GM18498 (cell line): ENCODE measurements around the gene ZNF485.
"Not testable (repeated sequence)": the region's sequence is repeated elsewhere in the genome, so short reads cannot be mapped to it uniquely, and the experiment has no call there.

Source experiments
- ATAC-seq: cut with Tn5 transposase; IDR thresholded peaks from one replicate; pipeline ENCODE4 v1.9.1; 2021; ENCODE audit warnings: mild to moderate bottlenecking, moderate library complexity; ENCODE audit not compliant: unreplicated experiment

Gene ZNF485

GRCh38 chr10:43601576-43601975 is 4.7 kb upstream of the ZNF485 start:
- not testable (repeated sequence) for ATAC-seq

GRCh38 chr10:43605850-43606322 is 352 bp upstream of the ZNF485 start:
- peak; percentile 26 for ATAC-seq

GRCh38 chr10:43607199-43607573 is 948 bp downstream of the ZNF485 start:
- ATAC-seq = no peak

DNA sequence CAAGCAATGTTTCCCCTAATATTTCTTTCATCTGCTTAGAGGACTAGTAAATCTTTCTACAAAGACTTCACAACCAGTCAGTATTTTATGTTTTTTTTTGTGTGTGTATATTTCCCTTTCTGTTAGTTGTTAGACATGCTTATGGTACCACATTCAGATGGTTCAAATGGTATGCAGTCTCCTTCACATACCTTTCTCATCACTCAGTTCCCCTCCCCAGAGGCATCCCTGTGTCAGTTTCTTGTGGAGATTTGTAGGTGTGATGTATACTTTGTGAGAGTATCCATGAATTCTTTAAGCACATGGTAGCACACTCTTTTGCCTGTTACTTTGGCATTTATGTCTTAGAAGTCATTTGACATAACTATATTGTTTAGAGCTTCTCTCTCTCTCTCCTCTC is 4.4 kb downstream of the ZNF485 start:
- no peak for ATAC-seq

GRCh38 chr10:43616697-43617370 is 10.6 kb downstream of the ZNF485 start:
- ATAC-seq = no peak

DNA sequence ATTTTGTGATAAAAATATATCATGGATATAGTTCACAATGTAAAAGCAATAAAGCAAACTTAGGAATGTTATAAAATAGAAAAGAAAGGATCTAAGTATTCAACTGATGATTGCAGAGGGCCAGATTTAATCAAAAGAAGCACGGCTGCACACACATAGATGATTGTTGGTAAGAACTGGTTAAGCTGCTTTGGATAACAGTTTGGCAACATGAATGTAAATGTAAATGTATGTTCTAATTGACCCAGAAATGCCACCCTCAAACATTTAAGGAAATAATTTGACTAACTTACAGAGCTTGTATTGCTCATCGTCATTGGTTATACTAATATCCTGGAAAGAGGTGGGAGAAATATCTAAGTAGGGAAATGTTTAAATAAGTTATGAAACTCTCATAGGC is 13.1 kb downstream of the ZNF485 start:
- ATAC-seq = no peak

- ATAC-seq = no peak
Observed at GRCh38 chr10:43622038-43622437, 15.8 kb downstream of the ZNF485 start.

DNA sequence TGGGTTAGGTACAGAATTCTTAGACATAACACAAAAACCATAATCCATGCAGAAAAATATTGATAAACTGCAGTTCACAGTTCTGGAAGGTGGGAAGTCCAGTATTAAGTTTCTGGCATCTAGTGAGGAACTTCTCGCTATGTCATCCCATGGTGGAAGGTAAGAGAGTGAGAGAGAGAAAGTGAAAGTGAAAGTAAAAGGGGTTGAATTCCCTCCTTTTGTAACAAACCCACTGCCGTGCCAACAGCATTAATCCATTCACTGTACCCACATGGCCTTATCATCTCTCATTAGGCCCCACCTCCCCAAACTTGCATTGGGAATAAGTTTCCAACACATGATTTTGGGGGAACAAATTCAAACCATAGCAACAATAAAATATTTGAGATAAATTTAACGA is 17.1 kb downstream of the ZNF485 start:
- no peak for ATAC-seq

- ATAC-seq = no peak
Observed at GRCh38 chr10:43627942-43628341, 21.7 kb downstream of the ZNF485 start.

DNA sequence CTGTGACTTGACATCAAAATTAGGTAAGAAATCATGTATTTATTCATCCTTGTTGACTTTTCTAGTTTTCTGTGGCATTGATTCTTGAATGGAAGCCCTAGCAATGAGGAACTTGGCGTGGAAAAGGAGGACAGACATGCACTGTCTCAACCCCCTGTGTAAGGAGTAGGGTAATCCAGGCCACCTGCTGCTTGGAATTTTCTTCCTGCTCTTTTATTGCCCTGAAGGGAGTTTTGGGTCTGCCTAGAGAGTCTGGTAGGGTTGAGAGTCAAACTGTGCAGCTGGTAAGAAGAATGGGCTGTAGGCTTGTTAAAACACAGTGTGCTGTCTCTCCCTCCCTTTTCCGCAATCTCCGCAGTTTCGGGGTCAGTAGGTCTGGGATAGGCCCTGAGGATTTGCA is 22.7 kb downstream of the ZNF485 start:
- no peak for ATAC-seq

DNA sequence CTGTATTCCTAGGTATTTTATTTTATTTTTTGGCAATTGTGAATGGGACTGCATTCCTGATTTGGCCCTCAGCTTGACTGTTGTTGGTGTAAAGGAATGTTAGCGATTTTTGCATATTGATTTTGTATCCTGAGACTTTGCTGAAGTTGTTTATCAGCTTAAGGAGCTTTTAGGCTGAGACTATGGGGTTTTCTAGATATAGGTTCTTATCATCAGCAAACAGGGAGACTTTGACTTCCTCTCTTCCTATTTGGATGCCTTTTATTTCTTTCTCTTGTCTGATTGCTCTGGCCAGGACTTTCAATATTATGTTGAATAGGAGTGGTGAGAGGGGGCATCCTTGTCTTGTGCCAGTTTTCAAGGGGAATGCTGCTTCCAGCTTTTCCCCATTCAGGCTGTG is 29.6 kb downstream of the ZNF485 start:
- not testable (repeated sequence) for ATAC-seq

DNA sequence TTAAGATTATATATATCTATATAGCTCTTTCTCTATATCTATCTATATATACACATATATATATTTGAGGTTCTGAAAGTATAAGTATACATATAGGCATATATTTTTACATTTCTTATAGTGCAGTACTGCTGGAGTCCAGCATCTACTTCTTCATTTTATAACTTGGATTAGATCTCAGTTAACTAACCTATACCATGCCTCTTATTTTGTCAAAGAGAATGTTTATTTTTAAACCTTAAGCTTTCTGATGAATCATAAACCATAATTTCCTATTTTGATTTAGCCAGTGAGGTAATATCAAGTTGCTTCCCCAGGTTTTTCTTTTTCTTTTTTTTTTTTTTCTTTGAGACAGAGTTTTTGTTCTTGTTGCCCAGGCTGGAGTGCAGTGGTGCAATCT is 34.4 kb downstream of the ZNF485 start:
- ATAC-seq = no peak

DNA sequence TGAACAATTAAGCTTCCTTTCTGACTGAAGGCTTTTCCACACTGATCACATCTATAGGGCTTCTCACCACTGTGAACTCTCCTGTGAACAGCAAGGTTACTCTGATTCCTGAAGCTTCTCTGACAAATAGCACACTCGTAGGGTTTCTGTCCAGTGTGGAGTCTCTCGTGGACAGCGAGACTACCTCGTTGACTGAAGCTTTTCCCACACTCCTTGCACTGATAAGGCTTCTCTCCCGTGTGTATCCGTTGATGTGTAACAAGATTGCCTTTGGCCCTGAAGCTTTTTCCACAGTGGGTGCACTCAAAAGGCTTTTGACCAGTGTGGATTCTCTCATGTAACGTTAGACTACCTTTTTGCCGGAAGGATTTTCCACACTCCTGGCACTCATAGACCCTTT is 38.0 kb downstream of the ZNF485 start:
- no peak for ATAC-seq

DNA sequence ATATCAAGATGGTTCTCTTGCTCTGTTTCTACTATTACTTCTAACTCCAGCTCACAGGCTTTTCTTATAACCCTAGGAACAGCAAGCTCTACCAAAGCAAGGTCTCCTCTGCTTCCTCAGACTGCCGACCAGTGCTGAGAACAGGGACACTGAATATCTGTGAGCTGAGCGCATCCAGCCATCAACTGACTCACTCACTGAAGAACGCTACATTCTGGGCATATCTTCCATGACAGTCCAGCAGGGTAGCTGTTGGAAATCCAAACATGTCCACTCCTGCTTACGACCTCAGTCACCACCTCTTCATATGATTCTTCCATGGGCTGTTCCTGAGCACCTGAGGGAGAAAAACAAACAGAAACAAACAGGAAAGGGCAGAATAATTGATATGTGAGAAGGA is 39.6 kb downstream of the ZNF485 start:
- ATAC-seq = no peak

DNA sequence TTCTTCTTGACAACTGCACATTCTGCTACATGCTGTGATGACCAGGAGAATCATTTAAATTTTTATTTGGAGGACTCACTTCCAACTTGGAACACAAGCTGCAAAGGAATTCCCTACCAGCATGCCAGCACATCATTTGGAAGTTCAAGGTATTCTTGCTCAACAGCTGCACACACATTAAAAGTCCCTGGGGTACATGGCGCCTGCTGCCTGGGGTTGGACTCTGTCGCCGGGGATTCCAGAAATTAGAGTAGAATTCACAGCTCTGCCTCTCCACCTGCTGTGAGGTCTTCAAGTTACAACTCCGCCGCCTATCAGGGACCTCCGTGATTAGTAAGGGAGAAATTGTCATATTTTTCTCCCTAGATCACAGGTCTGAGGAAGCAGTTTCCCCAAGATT is 41.3 kb downstream of the ZNF485 start:
- no peak for ATAC-seq

- ATAC-seq = no peak
Observed at GRCh38 chr10:43648095-43648397, 41.8 kb downstream of the ZNF485 start.

- ATAC-seq = peak; percentile 99
Observed at GRCh38 chr10:43648398-43649184, 42.4 kb downstream of the ZNF485 start, which contains the start of gene ZNF32. TSS of gene ZNF32 (minus strand) at chr10:43648881. CDS start at chr10:43646133, 2,748 bp downstream.

DNA sequence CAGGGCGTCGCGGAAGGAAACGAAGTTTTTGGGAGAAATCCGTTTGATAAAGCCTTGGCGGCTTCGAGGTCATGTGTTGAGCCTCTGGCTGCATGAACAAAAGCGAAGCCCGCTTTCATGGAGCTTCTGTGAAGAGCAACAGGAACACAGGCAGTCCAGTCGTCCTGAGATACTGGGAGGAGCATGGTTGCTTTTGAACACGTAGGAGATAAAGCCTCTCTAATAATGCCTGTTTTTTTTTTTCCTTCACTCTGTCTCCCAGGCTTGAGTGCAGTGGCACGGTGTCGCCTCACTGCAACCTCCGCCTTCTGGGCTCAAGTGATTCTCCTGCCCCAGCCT is 42.9 kb downstream of the ZNF485 start:
- ATAC-seq = peak; percentile 3

- no peak for ATAC-seq
Observed at GRCh38 chr10:43653746-43654145, 47.5 kb downstream of the ZNF485 start.

- no peak for ATAC-seq
Observed at GRCh38 chr10:43655311-43655710, 49.1 kb downstream of the ZNF485 start.

DNA sequence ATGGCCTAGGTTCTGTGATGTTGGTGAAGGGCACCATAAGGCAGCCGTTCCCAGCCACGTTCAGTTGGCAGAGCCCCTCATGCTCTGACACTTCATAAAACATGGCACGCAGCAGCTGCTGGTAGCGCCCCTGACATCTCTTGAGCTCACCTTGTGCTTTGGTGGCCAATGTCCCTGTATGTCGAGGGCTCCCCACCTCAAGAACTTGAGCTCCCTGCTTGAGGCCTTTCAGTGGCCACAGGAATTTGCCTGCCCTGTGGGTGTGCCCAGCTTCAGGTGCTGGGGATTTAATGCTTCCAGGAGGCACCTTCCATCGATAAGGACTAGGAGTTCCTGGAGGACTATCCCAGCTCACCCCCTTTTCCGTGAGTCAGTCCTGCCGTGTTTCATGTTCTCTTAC is 52.0 kb downstream of the ZNF485 start:
- no peak for ATAC-seq

DNA sequence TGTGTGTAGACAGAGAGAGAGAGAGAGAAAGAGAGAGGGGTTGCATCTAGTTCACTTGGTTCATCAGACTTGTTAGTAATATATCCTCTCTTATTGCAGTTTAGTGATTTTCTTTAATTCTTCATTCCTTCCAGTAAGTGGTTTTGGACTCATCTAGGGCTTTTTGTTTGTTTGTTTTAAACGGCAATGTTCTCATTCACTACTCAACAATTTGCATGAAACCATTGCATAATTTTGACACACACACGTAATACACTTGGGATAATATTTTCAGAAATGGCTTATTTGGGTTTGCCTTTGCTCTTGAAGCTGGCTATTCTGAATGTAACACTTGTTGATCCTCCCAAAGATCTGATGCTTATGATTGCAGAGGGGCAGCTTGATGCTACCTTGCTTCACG is 58.8 kb downstream of the ZNF485 start:
- ATAC-seq = no peak

DNA sequence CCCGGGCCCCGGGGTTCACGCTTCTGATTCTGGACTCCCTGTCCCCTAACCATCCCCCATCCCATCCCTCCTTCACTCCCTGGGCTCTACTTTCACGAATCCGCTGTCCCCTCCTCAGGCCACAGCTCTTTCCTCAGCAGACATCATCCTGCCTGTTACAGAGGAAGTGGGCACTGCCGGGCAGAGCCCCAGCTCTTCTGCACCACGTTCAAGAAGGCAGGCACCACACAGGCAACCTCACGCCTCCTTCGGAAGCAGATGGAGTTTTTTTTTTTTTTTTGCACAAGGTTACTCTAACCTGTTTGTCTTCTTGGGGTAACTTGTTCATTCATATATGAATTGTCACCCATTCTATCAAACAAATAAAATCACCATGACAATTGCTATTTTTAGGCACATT is 60.3 kb downstream of the ZNF485 start:
- no peak for ATAC-seq
